ENCODE results near the gene DAB1.

DAB1 gene

GRCh38 chr1:57254022-57254421, 169.8 kb downstream of the DAB1 start:
- no peak for DNase-seq (ENCODE audit: extremely low read depth, low read depth)
- TF ChIP-seq CTCF (IDR thresholded peaks at IDR 0.05; ENCODE audit: low read depth, low read length): no peak

DNA sequence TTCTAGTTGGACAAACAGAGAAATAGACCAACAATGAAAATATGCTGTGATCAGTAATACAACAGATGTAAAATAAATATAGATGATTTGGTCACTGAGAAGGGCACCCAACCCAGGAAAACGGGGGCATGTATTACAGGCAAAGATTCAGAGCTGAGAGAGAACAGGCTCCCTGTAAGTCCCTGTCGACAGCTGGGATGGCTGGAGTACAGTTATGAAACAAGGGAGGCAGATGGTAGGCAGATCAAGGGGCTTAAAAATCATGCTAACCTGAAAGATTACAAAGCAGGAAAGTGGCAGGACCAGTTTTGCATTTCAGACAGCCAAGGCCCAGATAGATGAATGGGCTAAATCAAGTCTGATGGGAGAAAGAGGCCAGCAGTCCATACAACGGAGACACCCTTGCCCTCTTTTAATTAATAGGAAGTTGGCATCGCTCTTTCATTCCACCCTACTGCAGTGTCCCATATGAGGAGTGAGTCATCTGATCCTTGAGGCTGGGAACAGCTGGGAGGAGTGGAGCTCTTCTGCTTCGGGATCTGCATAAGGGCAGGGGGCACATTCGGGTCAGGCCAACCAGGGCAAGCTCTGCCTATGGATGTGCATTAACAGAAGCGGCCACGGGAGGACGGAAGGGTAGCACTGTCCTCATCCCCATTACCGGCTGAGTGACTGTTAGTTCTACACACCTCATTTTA, 171.1 kb downstream of the DAB1 start:
- TF ChIP-seq CTCF (IDR thresholded peaks at IDR 0.05; ENCODE audit: low read depth, low read length): no peak
- DNase-seq (ENCODE audit: extremely low read depth, low read depth): no peak

GRCh38 chr1:57250021-57250420, 173.8 kb downstream of the DAB1 start:
- no peak for TF ChIP-seq CTCF (IDR thresholded peaks at IDR 0.05; ENCODE audit: low read depth, low read length)
- DNase-seq (ENCODE audit: extremely low read depth, low read depth): no peak

- DNase-seq (ENCODE audit: extremely low read depth, low read depth): no peak
- TF ChIP-seq CTCF (IDR thresholded peaks at IDR 0.05; ENCODE audit: low read depth, low read length): no peak
These were observed 174.3 kb downstream of the DAB1 start for GRCh38 chr1:57249511-57249910.

GRCh38 chr1:57248830-57249229, 175.0 kb downstream of the DAB1 start:
- no peak for DNase-seq (ENCODE audit: extremely low read depth, low read depth)
- no peak for TF ChIP-seq CTCF (IDR thresholded peaks at IDR 0.05; ENCODE audit: low read depth, low read length)

DNA sequence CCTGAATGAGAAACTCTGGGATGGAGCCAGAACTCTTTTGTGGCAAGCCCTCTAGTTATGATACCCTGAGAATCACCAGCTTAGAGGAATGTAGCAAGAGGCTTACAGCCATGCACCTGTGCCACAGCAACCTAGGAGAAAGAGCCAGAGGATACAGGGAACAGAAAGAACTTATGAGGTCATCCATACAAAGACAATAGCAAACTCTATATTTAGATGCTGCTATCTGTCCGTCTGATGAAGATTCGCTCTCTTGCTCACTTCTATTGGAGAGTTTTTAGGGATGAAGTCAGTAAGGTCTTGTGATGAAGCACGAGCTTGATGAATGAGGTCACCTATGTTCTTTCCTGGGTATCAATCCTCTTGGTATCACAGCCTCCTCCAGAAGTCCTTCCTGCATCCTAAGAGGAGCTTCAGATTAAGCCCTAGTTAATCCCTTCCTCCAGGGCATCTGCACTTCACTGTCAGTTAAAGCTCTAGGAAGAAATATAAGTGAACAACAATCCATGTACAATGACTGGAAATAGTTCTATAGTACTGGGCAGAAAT, 185.6 kb downstream of the DAB1 start:
- DNase-seq (ENCODE audit: extremely low read depth, low read depth): no peak
- no peak for TF ChIP-seq CTCF (IDR thresholded peaks at IDR 0.05; ENCODE audit: low read depth, low read length)

GRCh38 chr1:57235730-57236510, 187.9 kb downstream of the DAB1 start:
- no peak for DNase-seq (ENCODE audit: extremely low read depth, low read depth)
- TF ChIP-seq CTCF (IDR thresholded peaks at IDR 0.05; ENCODE audit: low read depth, low read length): no peak
